Smooth muscle cell (in vitro differentiated cells): ENCODE results near the gene SLC35A4. TPM values are rescaled to one million over a fixed set of nuclear protein-coding genes. Genes with fewer than 3 reads are reported as not detected.

Source experiments
- DNase-seq: peaks from one replicate; lab custom pipeline; 2025; ENCODE audit not compliant: unreplicated experiment; lab: John Stamatoyannopoulos, UW
- H2AFZ ChIP-seq: fragments of 200-600 bp; sonication (generic); 2 replicates; pipeline ENCODE4 v1.6.0; 2016; ENCODE audit warnings: antibody characterized with exemption, low read depth, mild to moderate bottlenecking
- H3F3A ChIP-seq: fragments of 200-600 bp; sonication (generic); 2 replicates; pipeline ENCODE4 v1.6.0; 2017; ENCODE audit warnings: antibody characterized with exemption, low read depth
- H3K27ac ChIP-seq: fragments of 200-600 bp; sonication (generic); 2 replicates; pipeline ENCODE4 v1.5.1; 2016; ENCODE audit warnings: low read depth, mild to moderate bottlenecking
- H3K27me3 ChIP-seq: fragments of 200-600 bp; sonication (generic); 2 replicates; pipeline ENCODE4 v1.6.1; 2016; ENCODE audit warnings: low read depth, mild to moderate bottlenecking
- H3K36me3 ChIP-seq: fragments of 200-600 bp; sonication (generic); 2 replicates; pipeline ENCODE4 v1.5.1; 2016; ENCODE audit warnings: low read depth
- H3K4me1 ChIP-seq: fragments of 200-600 bp; sonication (generic); 2 replicates; pipeline ENCODE4 v1.5.1; 2016; ENCODE audit warnings: low read depth
- H3K4me2 ChIP-seq: fragments of 200-600 bp; sonication (generic); 2 replicates; pipeline ENCODE4 v1.6.0; 2016; ENCODE audit warnings: mild to moderate bottlenecking
- H3K4me3 ChIP-seq: fragments of 200-600 bp; sonication (generic); 2 replicates; pipeline ENCODE4 v1.5.1; 2016; ENCODE audit warnings: mild to moderate bottlenecking
- H3K79me2 ChIP-seq: fragments of 200-600 bp; sonication (generic); 2 replicates; pipeline ENCODE4 v1.6.0; 2016; ENCODE audit warnings: low read depth, mild to moderate bottlenecking
- H3K9ac ChIP-seq: fragments of 200-600 bp; sonication (generic); 2 replicates; pipeline ENCODE4 v1.6.0; 2016; ENCODE audit warnings: low read depth
- H3K9me3 ChIP-seq: fragments of 200-600 bp; sonication (generic); replicated peaks from 2 replicates; pipeline ENCODE4 v1.5.1; 2016; ENCODE audit warnings: low read depth
- H4K20me1 ChIP-seq: fragments of 200-600 bp; sonication (generic); 2 replicates; pipeline ENCODE4 v1.6.0; 2016; ENCODE audit warnings: low read depth
- CTCF ChIP-seq: fragments of 200-600 bp; sonication (generic); IDR thresholded peaks from 2 replicates; pipeline ENCODE4 v1.5.1; 2017; ENCODE audit warnings: borderline replicate concordance, mild to moderate bottlenecking, antibody characterized with exemption; ENCODE audit not compliant: insufficient read depth, poor library complexity, severe bottlenecking
- WGBS: methylation state at CpG from one replicate; pipeline ENCODE4 v1.1.7; 2016; ENCODE audit warnings: low lambda C conversion rate; 5-methylcytosine and 5-hydroxymethylcytosine counted together
- microRNA-seq: library from miRNA; unstranded; fragments of <30 nt; microRNA quantifications from one replicate; pipeline ENCODE4, GENCODE V29; 2016; ENCODE audit warnings: borderline number of aligned reads
- polyA plus RNA-seq: library from polyadenylated mRNA; unstranded; fragments of >200 nt; fragmentation: Nextera tagmentation; extraction: Ambion mirVana; gene quantifications from 2 replicates; pipeline ENCODE4 v1.2.1, GENCODE V29; 2016
- small RNA-seq: library from RNA; depleted of rRNA; stranded (forward); fragments of <200 nt; gene quantifications from one replicate; pipeline ENCODE3, GENCODE V24; 2014
- total RNA-seq: library from RNA; depleted of rRNA; stranded (reverse); fragments of >200 nt; gene quantifications from 2 replicates; pipeline ENCODE4 v1.2.3, GENCODE V29; 2014

The SLC35A4 gene
- total and polyA plus RNA-seq, 2 experiments from 2014 or later, result 42.7 to 82.9 TPM

- TF ChIP-seq CTCF, result no peak
- H3K9ac ChIP-seq, result no peak overlapping the region
Measured at GRCh38 chr5:140611020-140611521, 46.4 kb downstream of the SLC35A4 start.

More at GRCh38 chr5:140611020-140611521, 46.4 kb downstream of the SLC35A4 start:
- no peak overlapping the region for H3K27ac ChIP-seq
- H3K4me1 ChIP-seq, result no peaks in the 10 kb centered on the region
- H4K20me1 ChIP-seq, result no peaks in the 10 kb centered on the region
- H3K4me3 ChIP-seq, result no peak overlapping the region
- no peaks in the 10 kb centered on the region for H3K79me2 ChIP-seq
- no peak overlapping the region for H3K4me2 ChIP-seq
- DNase-seq, result no peak
- 83% methylated on average over 2 of the region's 2 CpGs for WGBS
- H3K36me3 ChIP-seq, result no peaks in the 10 kb centered on the region
- H2AFZ ChIP-seq, result no peak overlapping the region
- no peaks in the 10 kb centered on the region for H3K9me3 ChIP-seq
- no peaks in the 10 kb centered on the region for H3F3A ChIP-seq
- H3K27me3 ChIP-seq, result no peaks in the 10 kb centered on the region

Small RNA genes within 50 kb of the gene (microRNA-seq; reads per million reads assigned to microRNA genes)
- gene MIR6831, result not detected

Small RNA genes within 50 kb of the gene (small RNA-seq; reads per million reads assigned to genes)
- not detected for gene RF00279
- gene RF00443, result not detected

Other genes starting within 250 kb of the SLC35A4 start
- 36.7 and 46.0 TPM in 2 replicates for gene HBEGF, start 218.2 kb upstream of the SLC35A4 start, total RNA-seq
- 33.8 and 37.1 TPM in 2 replicates for gene HBEGF, start 218.2 kb upstream of the SLC35A4 start, polyA plus RNA-seq
- not detected in 2 replicates for gene SLC4A9, start 204.6 kb upstream of the SLC35A4 start, total RNA-seq
- not detected in 2 replicates for gene SLC4A9, start 204.6 kb upstream of the SLC35A4 start, polyA plus RNA-seq
- 45.7 and 56.1 TPM in 2 replicates for gene ANKHD1, start 163.0 kb upstream of the SLC35A4 start, total RNA-seq
- gene ANKHD1, start 163.0 kb upstream of the SLC35A4 start, polyA plus RNA-seq, result 37.9 and 50.0 TPM in 2 replicates
- not detected in 2 replicates for gene EIF4EBP3, start 17.2 kb upstream of the SLC35A4 start, total RNA-seq
- gene EIF4EBP3, start 17.2 kb upstream of the SLC35A4 start, polyA plus RNA-seq, result 3.4 and 4.1 TPM in 2 replicates
- 44.6 and 61.4 TPM in 2 replicates for gene SRA1, start 7.4 kb upstream of the SLC35A4 start, total RNA-seq
- 144 and 146 TPM in 2 replicates for gene SRA1, start 7.4 kb upstream of the SLC35A4 start, polyA plus RNA-seq
- 11.5 and 19.0 TPM in 2 replicates for gene APBB3, start 230 bp upstream of the SLC35A4 start, total RNA-seq
- gene APBB3, start 230 bp upstream of the SLC35A4 start, polyA plus RNA-seq, result 18.8 and 28.3 TPM in 2 replicates
- 0.54 TPM in 1 of 2 replicates, not detected in the other for gene CD14, start 68.3 kb downstream of the SLC35A4 start, total RNA-seq
- 0.09 and 0.69 TPM in 2 replicates for gene CD14, start 68.3 kb downstream of the SLC35A4 start, polyA plus RNA-seq
- gene TMCO6, start 74.6 kb downstream of the SLC35A4 start, total RNA-seq, result 3.3 and 11.4 TPM in 2 replicates
- gene TMCO6, start 74.6 kb downstream of the SLC35A4 start, polyA plus RNA-seq, result 4.4 and 5.9 TPM in 2 replicates
- 24.3 and 63.0 TPM in 2 replicates for gene NDUFA2, start 82.8 kb downstream of the SLC35A4 start, total RNA-seq
- 120 and 126 TPM in 2 replicates for gene NDUFA2, start 82.8 kb downstream of the SLC35A4 start, polyA plus RNA-seq
- gene IK, start 83.0 kb downstream of the SLC35A4 start, total RNA-seq, result 85.1 and 87.5 TPM in 2 replicates
- 77.6 and 79.3 TPM in 2 replicates for gene IK, start 83.0 kb downstream of the SLC35A4 start, polyA plus RNA-seq
- gene WDR55, start 100.1 kb downstream of the SLC35A4 start, total RNA-seq, result 11.2 and 14.2 TPM in 2 replicates
- gene WDR55, start 100.1 kb downstream of the SLC35A4 start, polyA plus RNA-seq, result 20.6 and 23.6 TPM in 2 replicates
- 0.27 and 2.2 TPM in 2 replicates for gene DND1, start 108.7 kb downstream of the SLC35A4 start, total RNA-seq
- 0.31 and 0.64 TPM in 2 replicates for gene DND1, start 108.7 kb downstream of the SLC35A4 start, polyA plus RNA-seq
- gene HARS1, start 126.5 kb downstream of the SLC35A4 start, total RNA-seq, result 29.4 and 54.5 TPM in 2 replicates
- gene HARS1, start 126.5 kb downstream of the SLC35A4 start, polyA plus RNA-seq, result 72.1 and 83.8 TPM in 2 replicates
- gene HARS2, start 126.6 kb downstream of the SLC35A4 start, total RNA-seq, result 15.3 and 19.3 TPM in 2 replicates
- gene HARS2, start 126.6 kb downstream of the SLC35A4 start, polyA plus RNA-seq, result 24.3 and 25.7 TPM in 2 replicates
- gene ZMAT2, start 135.6 kb downstream of the SLC35A4 start, total RNA-seq, result 32.9 and 39.7 TPM in 2 replicates
- 34.6 and 37.2 TPM in 2 replicates for gene ZMAT2, start 135.6 kb downstream of the SLC35A4 start, polyA plus RNA-seq
- 0.04 TPM in 1 of 2 replicates, not detected in the other for gene PCDHA1, start 221.3 kb downstream of the SLC35A4 start, total RNA-seq
- not detected in 2 replicates for gene PCDHA1, start 221.3 kb downstream of the SLC35A4 start, polyA plus RNA-seq
- 3.0 and 4.7 TPM in 2 replicates for gene PCDHA2, start 230.0 kb downstream of the SLC35A4 start, total RNA-seq
- 2.5 and 2.7 TPM in 2 replicates for gene PCDHA2, start 230.0 kb downstream of the SLC35A4 start, polyA plus RNA-seq
- 3.2 and 3.9 TPM in 2 replicates for gene PCDHA3, start 236.2 kb downstream of the SLC35A4 start, total RNA-seq
- gene PCDHA3, start 236.2 kb downstream of the SLC35A4 start, polyA plus RNA-seq, result 0.47 and 0.89 TPM in 2 replicates
- gene PCDHA4, start 242.2 kb downstream of the SLC35A4 start, total RNA-seq, result 7.1 and 10.8 TPM in 2 replicates
- gene PCDHA4, start 242.2 kb downstream of the SLC35A4 start, polyA plus RNA-seq, result 4.1 and 5.0 TPM in 2 replicates